Cardiac muscle cell (in vitro differentiated cells and primary cell): ENCODE measurements around the gene EGFL8. TPM values are rescaled to one million over a fixed set of nuclear protein-coding genes. Genes with fewer than 3 reads are reported as not detected.
A peak's percentile ranks its signal among the peaks of the same experiment; 100 is the strongest.
"Not testable (repeated sequence)": the region's sequence is repeated elsewhere in the genome, so short reads cannot be mapped to it uniquely, and the experiment has no call there.

Source experiments
- DNase-seq, 2 donors: peaks; one replicate each; pipeline versions ENCODE4 v3.0.0 to v3.0.0-alpha.2; 2010 to 2017; ENCODE audit warnings: low read depth in 1 of 2, low spot score in 1 of 2
- H3K27ac ChIP-seq: fragments of 200-600 bp; sonication (generic); 2 replicates; pipeline ENCODE4 v1.5.1; 2016
- H3K27me3 ChIP-seq: fragments of 200-600 bp; sonication (generic); 2 replicates; pipeline ENCODE4 v1.6.0; 2016; ENCODE audit warnings: control low read depth
- H3K36me3 ChIP-seq: fragments of 200-600 bp; sonication (generic); 2 replicates; pipeline ENCODE4 v1.5.1; 2016; ENCODE audit warnings: control low read depth
- H3K4me1 ChIP-seq: fragments of 200-600 bp; sonication (generic); 2 replicates; pipeline ENCODE4 v1.8.1; 2017; ENCODE audit warnings: low read depth, mild to moderate bottlenecking, mixed run types
- H3K4me3 ChIP-seq: fragments of 200-600 bp; sonication (generic); 2 replicates; pipeline ENCODE4 v1.5.1; 2016; ENCODE audit warnings: mild to moderate bottlenecking
- H3K9me3 ChIP-seq: fragments of 200-600 bp; sonication (generic); 2 replicates; pipeline ENCODE4 v1.5.1; 2017; ENCODE audit warnings: low read depth, mild to moderate bottlenecking, control low read depth
- polyA plus RNA-seq: library from polyadenylated mRNA; unstranded; fragments of >200 nt; fragmentation: Nextera tagmentation; extraction: Ambion mirVana; gene quantifications from 2 replicates; pipeline ENCODE4 v1.2.1, GENCODE V29; 2016
- total RNA-seq: library from RNA; depleted of rRNA; stranded (reverse); fragments of >200 nt; gene quantifications from 2 replicates; pipeline ENCODE4 v1.2.3, GENCODE V29; 2016
- TF ChIP-seq, protein P1 (sequence below): IDR thresholded peaks from 2 replicates; pipeline ENCODE4 v1.5.1; 2012; ENCODE audit warnings: low read depth, mild to moderate bottlenecking, low read length

EGFL8 gene
- total and polyA plus RNA-seq, 2 experiments from 2014 or later = 15.2 to 18.7 TPM

DNA sequence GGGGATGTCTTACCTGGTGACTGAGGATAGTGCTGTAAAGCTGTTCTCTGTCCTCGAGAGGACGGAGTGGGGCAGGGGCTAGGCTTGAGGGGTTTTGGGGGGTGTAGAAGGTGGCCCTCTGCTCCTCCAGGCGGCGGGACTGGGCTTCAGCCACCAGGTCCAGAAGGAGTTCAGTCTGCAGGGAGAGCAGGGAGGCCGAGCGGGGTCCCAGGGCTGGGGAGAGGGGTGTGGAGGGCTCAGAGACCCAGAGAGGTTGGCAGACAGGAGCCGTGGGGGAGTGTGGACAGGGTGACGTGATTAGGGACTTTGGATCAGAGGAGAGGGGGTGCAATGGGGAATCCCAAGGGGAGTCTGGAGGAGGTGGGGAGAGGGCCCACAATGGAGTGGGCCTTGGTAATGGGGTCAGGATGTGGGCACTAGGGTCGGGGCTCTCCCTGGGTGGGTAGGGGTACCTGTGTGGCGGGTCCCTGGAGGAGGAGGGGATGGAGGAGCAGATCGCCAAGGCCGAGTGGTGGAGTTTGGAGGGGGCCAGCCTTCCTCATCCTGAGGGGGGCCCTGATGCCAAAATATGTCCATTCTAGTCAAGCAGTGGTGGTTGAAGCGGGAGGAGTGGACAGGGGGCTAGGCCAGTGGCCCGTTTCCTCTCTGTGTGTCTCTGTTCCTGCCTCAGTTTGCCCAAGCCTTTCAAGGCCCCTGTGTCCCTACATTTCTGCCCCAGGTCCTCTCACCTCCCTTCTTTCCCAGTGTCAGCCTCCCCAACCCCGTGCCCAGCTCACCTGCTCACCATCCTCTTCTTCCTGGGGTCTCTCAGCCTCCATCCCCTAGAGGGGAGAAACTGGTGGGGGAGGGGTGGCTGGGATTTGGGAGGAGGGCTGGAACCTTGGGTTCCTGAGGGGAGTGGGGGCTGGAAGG, 27.6 kb downstream of the EGFL8 start:
- Histone ChIP-seq H3K36me3 (peaks cover 8% of the 10 kb centered on the region), H3K4me3 (no peak overlapping the region), H3K4me1 (peaks cover 4% of the 10 kb centered on the region), H3K27me3 (no peaks in the 10 kb centered on the region), H3K27ac (peak overlapping the region; percentile 97), H3K9me3 (no peaks in the 10 kb centered on the region)
- no peak for DNase-seq
- TF ChIP-seq, protein P1, sequence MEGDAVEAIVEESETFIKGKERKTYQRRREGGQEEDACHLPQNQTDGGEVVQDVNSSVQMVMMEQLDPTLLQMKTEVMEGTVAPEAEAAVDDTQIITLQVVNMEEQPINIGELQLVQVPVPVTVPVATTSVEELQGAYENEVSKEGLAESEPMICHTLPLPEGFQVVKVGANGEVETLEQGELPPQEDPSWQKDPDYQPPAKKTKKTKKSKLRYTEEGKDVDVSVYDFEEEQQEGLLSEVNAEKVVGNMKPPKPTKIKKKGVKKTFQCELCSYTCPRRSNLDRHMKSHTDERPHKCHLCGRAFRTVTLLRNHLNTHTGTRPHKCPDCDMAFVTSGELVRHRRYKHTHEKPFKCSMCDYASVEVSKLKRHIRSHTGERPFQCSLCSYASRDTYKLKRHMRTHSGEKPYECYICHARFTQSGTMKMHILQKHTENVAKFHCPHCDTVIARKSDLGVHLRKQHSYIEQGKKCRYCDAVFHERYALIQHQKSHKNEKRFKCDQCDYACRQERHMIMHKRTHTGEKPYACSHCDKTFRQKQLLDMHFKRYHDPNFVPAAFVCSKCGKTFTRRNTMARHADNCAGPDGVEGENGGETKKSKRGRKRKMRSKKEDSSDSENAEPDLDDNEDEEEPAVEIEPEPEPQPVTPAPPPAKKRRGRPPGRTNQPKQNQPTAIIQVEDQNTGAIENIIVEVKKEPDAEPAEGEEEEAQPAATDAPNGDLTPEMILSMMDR = no peak

DNA sequence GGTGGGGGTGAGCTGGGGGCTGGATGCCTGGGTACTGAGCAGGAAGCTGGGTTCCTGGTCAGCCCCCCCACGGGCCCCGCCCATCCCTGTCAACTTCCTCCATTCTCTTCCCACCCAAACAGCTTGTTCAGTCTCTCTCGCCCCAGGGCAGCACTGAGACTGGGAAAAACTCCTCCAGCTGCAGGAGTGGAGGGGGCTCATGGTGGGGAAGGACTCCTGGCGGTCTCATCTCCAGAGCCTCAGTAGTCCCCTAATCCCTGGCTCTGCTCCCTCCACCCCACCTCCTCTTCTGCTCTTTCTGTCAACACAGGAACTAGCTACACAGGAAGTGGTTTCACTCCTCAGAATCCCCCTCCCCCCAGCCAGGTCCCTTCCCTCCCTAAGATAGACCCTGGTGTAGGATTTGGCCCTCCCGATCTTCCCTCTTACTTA, 28.2 kb downstream of the EGFL8 start, which contains the start of gene GPSM3:
Gene GPSM3, minus strand, starts transcription at position 36 of the 432 bp plus-strand sequence. CDS start 130 bp downstream, outside the sequence.
- Histone ChIP-seq H3K27me3 (no peaks in the 10 kb centered on the region), H3K9me3 (no peaks in the 10 kb centered on the region), H3K4me3 (no peak within 1 kb of the TSS), H3K4me1 (peaks cover 4% of the 10 kb centered on the region), H3K36me3 (peaks cover 2% of the 10 kb centered on the region), H3K27ac (peak within 1 kb of the TSS; percentile 97)
- DNase-seq = peak in 1 of 2 donors; percentile 70
- TF ChIP-seq, protein P1 = no peak

DNA sequence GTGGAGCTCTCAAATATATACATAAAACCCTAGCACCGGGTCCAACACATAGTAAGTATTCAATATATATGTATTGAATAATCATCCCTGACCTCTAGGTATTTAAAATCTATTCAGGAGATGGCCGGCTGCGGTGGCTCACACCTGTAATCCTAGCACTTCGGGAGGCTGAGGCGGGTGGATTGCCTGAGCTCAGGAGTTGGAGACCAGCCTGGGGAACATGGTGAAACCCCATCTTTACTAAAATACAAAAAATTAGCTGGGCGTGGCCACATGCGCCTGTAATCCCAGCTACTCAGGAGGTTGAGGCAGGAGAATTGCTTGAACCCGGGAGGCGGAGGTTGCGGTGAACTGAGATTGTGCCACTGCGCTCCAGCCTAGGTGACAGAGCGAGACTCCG, 28.7 kb downstream of the EGFL8 start:
- H3K9me3 ChIP-seq, H3K4me3 ChIP-seq, H3K4me1 ChIP-seq, DNase-seq, H3K36me3 ChIP-seq, H3K27me3 ChIP-seq: not testable (repeated sequence)
- peak overlapping the region; percentile 45 for H3K27ac ChIP-seq

DNA sequence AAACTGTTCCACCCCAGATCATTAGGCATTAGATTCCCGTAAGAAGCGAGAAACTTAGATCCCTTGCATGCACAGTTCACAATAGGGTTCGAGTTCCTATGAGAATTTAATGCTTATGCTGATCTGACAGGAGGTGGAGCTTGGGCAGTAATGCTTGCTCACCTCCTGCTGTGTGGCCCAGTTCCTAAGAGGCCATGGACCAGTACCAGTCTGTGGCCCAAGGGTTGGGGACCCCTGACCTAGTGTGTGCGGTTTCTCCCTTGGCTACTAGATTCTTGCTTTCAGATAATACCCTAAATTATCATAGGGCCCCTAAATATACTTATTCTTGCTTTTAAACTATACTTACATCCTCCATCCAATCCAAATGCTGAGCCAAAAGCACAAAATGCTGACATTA, 30.0 kb downstream of the EGFL8 start:
- no peak for DNase-seq
- H3K4me1 ChIP-seq = no peaks in the 10 kb centered on the region
- H3K9me3 ChIP-seq = no peaks in the 10 kb centered on the region
- no peaks in the 10 kb centered on the region for H3K27me3 ChIP-seq
- H3K4me3 ChIP-seq = no peak overlapping the region
- peak overlapping the region; percentile 98 for H3K27ac ChIP-seq
- no peaks in the 10 kb centered on the region for H3K36me3 ChIP-seq
- TF ChIP-seq, protein P1 = no peak

DNA sequence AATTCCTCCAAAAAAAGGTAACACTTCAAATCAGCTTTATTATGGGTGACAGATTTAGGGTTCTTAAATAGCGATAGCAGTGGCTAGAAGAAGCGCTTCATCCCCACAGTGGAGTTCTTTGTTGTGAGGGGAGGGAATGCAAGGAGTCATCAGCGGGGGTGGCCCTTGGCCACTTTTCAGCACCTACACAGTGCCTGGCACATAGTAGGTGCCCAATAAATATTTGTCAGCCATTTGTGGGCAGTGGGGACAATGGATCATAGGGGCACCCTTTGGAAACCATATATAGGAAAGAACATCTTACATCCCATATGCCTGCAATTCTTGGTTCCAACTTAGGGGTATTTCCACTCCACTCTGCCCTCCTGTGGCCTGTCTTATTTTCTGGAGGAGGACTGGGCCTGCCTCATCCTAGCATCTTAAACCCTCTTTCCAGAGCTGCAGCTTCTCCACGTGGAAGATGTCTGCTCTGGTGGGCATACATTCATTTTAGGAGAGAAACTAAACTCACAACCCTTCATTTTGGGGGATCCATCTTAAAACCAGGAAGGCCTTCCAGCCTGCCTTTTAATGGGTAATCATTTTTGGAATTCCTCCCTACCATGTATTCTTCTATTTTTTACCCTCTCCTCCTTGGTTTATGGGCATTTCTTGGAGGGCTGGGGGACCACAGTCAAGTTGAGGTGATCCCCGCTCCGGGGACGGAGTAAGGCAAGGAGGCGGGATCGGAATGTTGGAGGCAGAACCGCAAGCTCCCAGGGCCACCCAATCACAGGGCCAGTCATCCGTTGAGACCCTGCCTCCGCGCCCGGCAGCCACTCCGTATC, 30.6 kb downstream of the EGFL8 start:
- Histone ChIP-seq H3K36me3 (no peaks in the 10 kb centered on the region), H3K4me3 (peak overlapping the region; percentile 47), H3K4me1 (no peaks in the 10 kb centered on the region), H3K27ac (peak overlapping the region; percentile 98), H3K9me3 (no peaks in the 10 kb centered on the region), H3K27me3 (no peaks in the 10 kb centered on the region)
- peak; percentile 38 to 76 for DNase-seq
- TF ChIP-seq, protein P1 = peak; percentile 64
